ENCODE measurements around the gene FAM171A1. TPM values are rescaled to one million over a fixed set of nuclear protein-coding genes. Genes with fewer than 3 reads are reported as not detected.

FAM171A1 gene
- total and polyA plus RNA-seq, 2 donors (not counting 1 experiment from before 2014, with no cell fraction given), result 0.09 TPM; not detected in 1

DNA sequence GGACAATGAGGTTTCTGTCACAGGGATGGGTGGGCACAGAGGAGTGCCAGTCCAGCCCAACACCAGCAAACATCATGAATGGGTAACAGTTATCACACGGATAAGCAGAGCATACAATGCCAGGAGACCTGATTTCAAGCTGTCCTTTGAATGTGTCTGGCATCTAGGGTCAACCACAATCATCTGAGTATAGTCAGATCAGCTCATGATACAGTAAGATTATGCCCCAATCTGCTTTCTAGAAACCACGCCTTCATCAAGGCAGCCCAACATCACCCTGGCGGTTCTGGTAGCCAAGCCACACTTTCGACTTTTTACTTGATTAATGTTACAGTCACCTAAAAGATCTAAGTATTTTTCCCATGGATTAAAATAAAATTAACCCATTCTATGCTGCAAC is 10.5 kb downstream of the FAM171A1 start:
- intact Hi-C loops (cut with micrococcal nuclease), result no loop called here
- Histone ChIP-seq H3K27me3 (replicated peaks in 1 of 4; ENCODE audit: control extremely low read depth in 1 of 4, control insufficient read depth in 3 of 4, insufficient read depth in 4 of 4, low read length in 3 of 4) (peaks cover 0 to 9% (median 4%) of the 10 kb centered on the region in 4 experiments), H3K4me2 (replicated peaks; ENCODE audit: low read depth, low read length, poor library complexity, severe bottlenecking) (no peak overlapping the region), H3K36me3 (replicated peaks in 1 of 2; ENCODE audit: control extremely low read depth in 1 of 2, control insufficient read depth in 1 of 2, extremely low read depth in 1 of 2, insufficient read depth in 2 of 2, low read length in 1 of 2) (no peaks in the 10 kb centered on the region), H3K9ac (ENCODE audit: low read length) (no peak overlapping the region), H3K4me1 (ENCODE audit: control insufficient read depth in 2 of 2, insufficient read depth in 2 of 2, low read length in 2 of 2) (no peaks in the 10 kb centered on the region), H3K4me3 (ENCODE audit: control extremely low read depth in 1 of 5, extremely low read depth in 1 of 5, insufficient read depth in 1 of 5, low read depth in 2 of 5, low read length in 4 of 5) (no peak overlapping the region), H2AFZ (ENCODE audit: insufficient read depth, low read depth, low read length, poor library complexity, severe bottlenecking) (no peak overlapping the region), H4K20me1 (ENCODE audit: control insufficient read depth, insufficient read depth, low read length, poor library complexity, severe bottlenecking) (no peaks in the 10 kb centered on the region), H3K9me3 (ENCODE audit: control extremely low read depth in 1 of 3, control insufficient read depth in 2 of 3, insufficient read depth in 1 of 3, low read length in 2 of 3) (no peaks in the 10 kb centered on the region), H3K27ac (ENCODE audit: low read length in 2 of 2) (no peak overlapping the region), H3K79me2 (ENCODE audit: control insufficient read depth, insufficient read depth, low read length) (no peaks in the 10 kb centered on the region)
- H3K27me3 Mint-ChIP-seq, result peaks cover 39% of the 10 kb centered on the region
- TF ChIP-seq, protein P1, sequence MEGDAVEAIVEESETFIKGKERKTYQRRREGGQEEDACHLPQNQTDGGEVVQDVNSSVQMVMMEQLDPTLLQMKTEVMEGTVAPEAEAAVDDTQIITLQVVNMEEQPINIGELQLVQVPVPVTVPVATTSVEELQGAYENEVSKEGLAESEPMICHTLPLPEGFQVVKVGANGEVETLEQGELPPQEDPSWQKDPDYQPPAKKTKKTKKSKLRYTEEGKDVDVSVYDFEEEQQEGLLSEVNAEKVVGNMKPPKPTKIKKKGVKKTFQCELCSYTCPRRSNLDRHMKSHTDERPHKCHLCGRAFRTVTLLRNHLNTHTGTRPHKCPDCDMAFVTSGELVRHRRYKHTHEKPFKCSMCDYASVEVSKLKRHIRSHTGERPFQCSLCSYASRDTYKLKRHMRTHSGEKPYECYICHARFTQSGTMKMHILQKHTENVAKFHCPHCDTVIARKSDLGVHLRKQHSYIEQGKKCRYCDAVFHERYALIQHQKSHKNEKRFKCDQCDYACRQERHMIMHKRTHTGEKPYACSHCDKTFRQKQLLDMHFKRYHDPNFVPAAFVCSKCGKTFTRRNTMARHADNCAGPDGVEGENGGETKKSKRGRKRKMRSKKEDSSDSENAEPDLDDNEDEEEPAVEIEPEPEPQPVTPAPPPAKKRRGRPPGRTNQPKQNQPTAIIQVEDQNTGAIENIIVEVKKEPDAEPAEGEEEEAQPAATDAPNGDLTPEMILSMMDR (IDR thresholded peaks at IDR 0.05), result no peak
- TF ChIP-seq EZH2 (IDR thresholded peaks at IDR 0.05; ENCODE audit: borderline replicate concordance, insufficient read depth, low read depth, low read length, poor library complexity, severe bottlenecking), result no peak
- ATAC-seq (ENCODE audit: low read depth) (no peak), DNase-seq (no peak)
- CTCF ChIA-PET, result no interaction called here
- H3K9me3 Mint-ChIP-seq (ENCODE audit: insufficient read depth), result no peaks in the 10 kb centered on the region
- H3K27ac Mint-ChIP-seq, result no peak overlapping the region
- WGBS (ENCODE audit: insufficient coverage), result 86% methylated on average over 4 of the region's 4 CpGs
- POLR2A ChIA-PET, result no interaction called here
- H3K4me3 Mint-ChIP-seq, result no peak overlapping the region
- H3K4me1 Mint-ChIP-seq, result no peaks in the 10 kb centered on the region

DNA sequence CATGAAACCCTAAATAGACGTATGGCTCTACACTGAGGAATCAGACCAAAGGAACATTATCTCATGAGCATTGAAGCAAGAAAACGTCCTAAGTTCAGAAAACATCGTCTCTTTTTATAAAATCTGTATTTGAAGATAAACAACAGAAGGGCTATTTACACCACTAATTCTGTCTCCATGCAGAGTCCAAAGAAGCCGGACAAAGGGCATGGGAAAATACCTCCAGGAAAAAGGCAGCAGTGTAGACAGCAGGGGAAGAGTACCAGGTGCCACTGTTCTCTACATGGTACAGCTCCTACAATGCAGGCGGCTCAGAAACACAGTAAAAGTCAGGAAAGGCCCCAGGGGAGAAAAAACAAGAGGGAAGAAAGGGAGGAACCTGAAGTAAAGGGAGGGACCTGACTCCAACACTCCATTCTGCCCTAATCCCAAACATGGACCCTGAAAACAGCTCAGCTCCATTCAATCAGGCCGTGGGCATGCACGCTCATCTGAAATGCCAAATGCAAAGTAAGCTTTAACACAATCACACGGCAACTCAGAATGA is 17.5 kb downstream of the FAM171A1 start:
- CTCF ChIA-PET, result no interaction called here
- H3K4me3 Mint-ChIP-seq, result no peak overlapping the region
- no peak for DNase-seq

More for the DNA sequence above, 17.5 kb downstream of the FAM171A1 start:
- no peaks in the 10 kb centered on the region for H3K9me3 ChIP-seq (ENCODE audit: control extremely low read depth in 1 of 3, control insufficient read depth in 2 of 3, insufficient read depth in 1 of 3, low read length in 2 of 3)
- H2AFZ ChIP-seq (ENCODE audit: insufficient read depth, low read depth, low read length, poor library complexity, severe bottlenecking), result no peak overlapping the region
- Mint-ChIP-seq H3K9me3 (ENCODE audit: insufficient read depth) (no peaks in the 10 kb centered on the region), H3K27ac (no peak overlapping the region), H3K4me1 (no peaks in the 10 kb centered on the region), H3K27me3 (peaks cover 28% of the 10 kb centered on the region)
- no peaks in the 10 kb centered on the region for H3K36me3 ChIP-seq (replicated peaks in 1 of 2; ENCODE audit: control extremely low read depth in 1 of 2, control insufficient read depth in 1 of 2, extremely low read depth in 1 of 2, insufficient read depth in 2 of 2, low read length in 1 of 2)
- H3K9ac ChIP-seq (ENCODE audit: low read length), result no peak overlapping the region
- no peak overlapping the region for H3K4me2 ChIP-seq (replicated peaks; ENCODE audit: low read depth, low read length, poor library complexity, severe bottlenecking)
- 93% methylated on average over 5 of the region's 8 CpGs for WGBS (ENCODE audit: insufficient coverage)
- no peaks in the 10 kb centered on the region for H3K79me2 ChIP-seq (ENCODE audit: control insufficient read depth, insufficient read depth, low read length)
- H3K27me3 ChIP-seq (replicated peaks in 1 of 4; ENCODE audit: control extremely low read depth in 1 of 4, control insufficient read depth in 3 of 4, insufficient read depth in 4 of 4, low read length in 3 of 4), result peaks cover 0 to 3% (median 0%) of the 10 kb centered on the region in 4 experiments
- no peaks in the 10 kb centered on the region for H4K20me1 ChIP-seq (ENCODE audit: control insufficient read depth, insufficient read depth, low read length, poor library complexity, severe bottlenecking)
- no peak for ATAC-seq (ENCODE audit: low read depth)
- H3K4me3 ChIP-seq (ENCODE audit: control extremely low read depth in 1 of 5, extremely low read depth in 1 of 5, insufficient read depth in 1 of 5, low read depth in 2 of 5, low read length in 4 of 5), result no peak overlapping the region
- no peaks in the 10 kb centered on the region for H3K4me1 ChIP-seq (ENCODE audit: control insufficient read depth in 2 of 2, insufficient read depth in 2 of 2, low read length in 2 of 2)
- intact Hi-C loops (cut with micrococcal nuclease), result no loop called here
- POLR2A ChIA-PET, result no interaction called here
- TF ChIP-seq, protein P1 (IDR thresholded peaks at IDR 0.05), result no peak
- no peak for TF ChIP-seq EZH2 (IDR thresholded peaks at IDR 0.05; ENCODE audit: borderline replicate concordance, insufficient read depth, low read depth, low read length, poor library complexity, severe bottlenecking)
- H3K27ac ChIP-seq (ENCODE audit: low read length in 2 of 2), result no peak overlapping the region
